A549 (cell line): ENCODE data around the gene CLIC5. TPM values are rescaled to one million over a fixed set of nuclear protein-coding genes. Genes with fewer than 3 reads are reported as not detected.
A peak's percentile ranks its signal among the peaks of the same experiment; 100 is the strongest.

Experiments
- ATAC-seq, 2 experiments: fragments of 200-7000 bp in 1 of 2; fragments of >200 bp in 1 of 2; cut with Nextera tagmentation in 1 of 2; cut with Tn5 transposase in 1 of 2; 3 replicates each; pipeline versions ENCODE4 v1.8.0 to v1.9.1; 2018 to 2020; ENCODE audit warnings: mild to moderate bottlenecking in 1 of 2, moderate library complexity in 1 of 2
- CTCF ChIA-PET: fragments of 300-600 bp; sonication (Branson Sonifier 250); formaldehyde crosslinking; extraction: SDS; loops from one replicate; lab custom pipeline; 2021; ENCODE audit warnings: antibody characterized with exemption, inconsistent platforms; lab: Yijun Ruan, JAX
- POLR2A ChIA-PET: fragments of 350-600 bp; formaldehyde crosslinking; extraction: SDS; loops from one replicate; lab custom pipeline; 2021; ENCODE audit warnings: antibody characterized with exemption, inconsistent platforms; lab: Yijun Ruan, JAX
- DNase-seq, 2 experiments: peaks; one replicate each; pipeline versions ENCODE4 v3.0.0 to v3.0.0-alpha.2; 2011 to 2016; ENCODE audit warnings: low read depth in 1 of 2, low spot score in 1 of 2
- FAIRE-seq: peaks from 2 replicates; lab custom pipeline; 2011; peaks lifted over from hg19 to GRCh38; lab: Jason Lieb, UNC
- H3K27ac ChIP-seq, 2 experiments: fragments of >200 bp; sonication (Bioruptor Twin); formaldehyde crosslinking; 3 replicates each; pipeline ENCODE4 v1.5.1; 2016 to 2017
- H3K4me1 ChIP-seq: fragments of >200 bp; sonication (Bioruptor Twin); formaldehyde crosslinking; 3 replicates; pipeline ENCODE4 v1.6.1; 2016
- H3K4me2 ChIP-seq: fragments of >200 bp; sonication (Bioruptor Twin); formaldehyde crosslinking; 3 replicates; pipeline ENCODE4 v1.6.1; 2016
- H3K4me3 ChIP-seq: fragments of >200 bp; sonication (Bioruptor Twin); formaldehyde crosslinking; 3 replicates; pipeline ENCODE4 v1.5.1; 2016
- H3K9me3 ChIP-seq: fragments of >200 bp; sonication (Bioruptor Twin); formaldehyde crosslinking; 3 replicates; pipeline ENCODE4 v1.6.1; 2016
- CBX8 ChIP-seq: fragments of 200-600 bp; sonication (generic); IDR thresholded peaks from 2 replicates; pipeline ENCODE4 v1.6.1; 2016
- CHD2 ChIP-seq: fragments of 150-350 bp; IDR thresholded peaks from 2 replicates; pipeline ENCODE4 v1.6.1; 2014; ENCODE audit warnings: low read length; ENCODE audit not compliant: partially characterized antibody
- FOSL2 ChIP-seq, 2 experiments: fragments of 450-650 bp in 1 of 2; fragments of >200 bp in 1 of 2; sonication (Bioruptor Twin) in 1 of 2; formaldehyde crosslinking; IDR thresholded peaks; 2 replicates each; pipeline versions ENCODE4 v1.5.0 to v1.6.1; 2016 to 2020; ENCODE audit warnings: mild to moderate bottlenecking in 1 of 2, moderate library complexity in 1 of 2
- FOXS1 ChIP-seq: fragments of 250-450 bp; sonication (Bioruptor Pico); IDR thresholded peaks from 2 replicates; pipeline ENCODE4 v1.5.0; 2020; ENCODE audit warnings: mild to moderate bottlenecking, moderate library complexity
- MAFK ChIP-seq: fragments of 450-650 bp; IDR thresholded peaks from 2 replicates; pipeline ENCODE4 v1.6.1; 2014; ENCODE audit not compliant: partially characterized antibody
- MAZ ChIP-seq: fragments of 150-350 bp; IDR thresholded peaks from 2 replicates; pipeline ENCODE4 v1.6.1; 2014; ENCODE audit warnings: antibody characterized with exemption, low read depth, low read length, borderline replicate concordance
- NFE2L2 ChIP-seq: fragments of 150-350 bp; conservative IDR thresholded peaks from 2 replicates; pipeline ENCODE4 v1.6.1; 2014; ENCODE audit warnings: low read length
- POLR2AphosphoS2 ChIP-seq: conservative IDR thresholded peaks from 2 replicates; pipeline ENCODE4 v1.6.1; 2012; ENCODE audit warnings: low read length, improper control_type of control experiment, inconsistent platforms
- SMC3 ChIP-seq: fragments of >200 bp; sonication (Bioruptor Twin); formaldehyde crosslinking; IDR thresholded peaks from 3 replicates; pipeline ENCODE4 v1.6.1; 2018; ENCODE audit warnings: inconsistent platforms
- TFCP2L1 ChIP-seq: fragments of 250-450 bp; sonication (Bioruptor Pico); IDR thresholded peaks from 2 replicates; pipeline ENCODE4 v1.5.0; 2021; ENCODE audit warnings: mild to moderate bottlenecking
- ZFP36 ChIP-seq: fragments of 450-650 bp; IDR thresholded peaks from 2 replicates; pipeline ENCODE4 v1.6.1; 2014; ENCODE audit warnings: borderline replicate concordance; ENCODE audit not compliant: partially characterized antibody
- ZSCAN20 ChIP-seq: fragments of 250-450 bp; sonication (Bioruptor Pico); IDR thresholded peaks from 2 replicates; pipeline ENCODE4 v1.8.0; 2022; ENCODE audit warnings: mild to moderate bottlenecking, moderate library complexity
- WGBS: methylation state at CpG from one replicate; pipeline ENCODE4 v1.1.6; 2017; ENCODE audit errors: missing lambda C conversion rate; 5-methylcytosine and 5-hydroxymethylcytosine counted together
- polyA plus RNA-seq, 4 experiments: library from polyadenylated mRNA; depleted of rRNA in 3 of 4; stranded (reverse); fragments of >200 nt; fragmentation: RNase III in 1 of 4; extraction: RNeasy Plus Mini Kit Qiagen cat#74134 plus additional on column Dnase treatment in 1 of 4; gene quantifications; 2 replicates in 3 of 4; 3 replicates in 1 of 4; pipeline ENCODE4 v1.2.3, GENCODE V29; 2011 to 2017
- TF ChIP-seq, protein P1 (sequence below): fragments of 450-650 bp; IDR thresholded peaks from 2 replicates; pipeline ENCODE4 v1.6.1; 2014; ENCODE audit warnings: antibody characterized with exemption
- TF ChIP-seq, protein P2 (sequence below): fragments of 250-450 bp; sonication (Bioruptor Pico); IDR thresholded peaks from 2 replicates; pipeline ENCODE4 v1.5.0; 2021; ENCODE audit warnings: mild to moderate bottlenecking, moderate library complexity, borderline replicate concordance
- TF ChIP-seq, protein P3 (sequence below): fragments of >200 bp; sonication (Bioruptor Twin); formaldehyde crosslinking; IDR thresholded peaks from 2 replicates; pipeline ENCODE4 v1.6.1; 2016
- TF ChIP-seq, protein P4 (sequence below): fragments of >200 bp; sonication (Bioruptor Twin); formaldehyde crosslinking; IDR thresholded peaks from 3 replicates; pipeline ENCODE4 v1.5.1; 2016
- TF ChIP-seq, protein P5 (sequence below): fragments of >200 bp; sonication (Bioruptor Twin); formaldehyde crosslinking; IDR thresholded peaks from 3 replicates; pipeline ENCODE4 v1.6.1; 2016
- TF ChIP-seq, protein P6 (sequence below): IDR thresholded peaks from 2 replicates; pipeline ENCODE4 v1.6.1; 2012
- TF ChIP-seq, protein P7 (sequence below): IDR thresholded peaks from 2 replicates; pipeline ENCODE4 v1.6.1; 2012

The CLIC5 gene
- polyA plus RNA-seq, 2 of the 4 experiments (the other 2 are of a cell fraction) = not detected

DNA sequence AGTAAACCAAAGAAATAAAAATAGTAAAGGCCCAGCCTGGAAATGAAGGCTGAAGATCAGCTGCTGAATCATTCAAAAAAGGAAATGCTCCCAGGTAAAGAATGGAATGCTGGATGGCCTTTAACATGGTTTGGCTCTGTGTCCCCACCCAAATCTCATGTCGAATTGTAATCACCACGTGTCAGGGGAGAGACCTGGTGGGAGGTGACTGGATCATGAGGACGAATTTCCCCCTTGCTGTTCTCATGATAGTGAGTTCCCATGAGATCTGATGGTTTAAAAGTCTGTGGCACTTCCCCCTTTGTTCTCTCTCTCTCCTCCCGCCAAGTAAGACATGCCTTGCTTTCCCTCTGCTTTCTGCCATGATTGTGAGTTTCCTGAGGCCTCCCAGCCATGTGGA, 9.9 kb upstream of the CLIC5 start:
- CTCF ChIA-PET = interaction anchor here (1.5 kb wide), 1 partner anchor 65 kb away, joined by 5 read pairs; no protein-coding TSS in a partner anchor
- Histone ChIP-seq H3K4me3 (no peak overlapping the region), H3K9me3 (no peaks in the 10 kb centered on the region), H3K4me1 (no peaks in the 10 kb centered on the region), H3K27ac (no peak overlapping the region), H3K4me2 (no peak overlapping the region)
- FAIRE-seq (no peak), ATAC-seq (no peak), DNase-seq (no peak)
- no peak for TF ChIP-seq FOSL2 (IDR thresholded peaks at IDR 0.05)
- TF ChIP-seq FOSL2 (CRISPR knock-in tag; IDR thresholded peaks at IDR 0.05) = no peak
- TF ChIP-seq MAFK = no peak
- 16% methylated on average over 4 of the region's 4 CpGs for WGBS
- POLR2A ChIA-PET = no interaction called here

DNA sequence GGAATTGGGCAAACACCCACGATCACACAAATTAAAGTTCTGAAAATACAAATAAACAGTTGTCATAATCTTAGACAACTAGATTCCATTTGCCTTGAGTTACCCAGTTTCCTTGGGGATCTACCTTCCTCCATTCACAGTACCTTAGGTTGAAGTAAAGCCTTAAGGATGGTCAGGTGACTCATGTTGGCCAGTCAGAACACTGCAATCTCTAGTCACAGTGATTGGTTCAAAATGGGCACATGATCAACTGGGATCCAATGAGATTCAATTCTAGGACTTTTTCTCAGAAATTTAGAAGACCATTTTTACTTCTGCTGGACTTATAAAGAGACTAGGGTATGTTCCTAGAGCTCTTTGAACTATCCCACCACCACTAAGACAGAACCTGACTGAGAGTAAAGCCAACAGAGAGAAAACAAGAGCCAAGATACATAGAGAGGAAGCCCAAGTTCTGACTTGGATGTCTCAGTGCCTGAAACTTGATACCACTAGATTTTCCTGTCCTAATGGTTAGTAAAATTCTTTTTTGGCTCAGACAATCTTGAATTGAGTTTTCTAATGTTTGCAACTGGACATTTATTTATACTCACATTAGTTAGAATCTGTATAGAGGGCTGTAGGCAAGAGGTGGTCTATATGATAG, 8.6 kb upstream of the CLIC5 start:
- no peak for DNase-seq
- Histone ChIP-seq H3K4me3 (no peak overlapping the region), H3K27ac (no peak overlapping the region), H3K9me3 (no peaks in the 10 kb centered on the region), H3K4me2 (no peak overlapping the region), H3K4me1 (no peaks in the 10 kb centered on the region)
- POLR2A ChIA-PET = no interaction called here
- ATAC-seq = no peak
- TF ChIP-seq, protein P1, sequence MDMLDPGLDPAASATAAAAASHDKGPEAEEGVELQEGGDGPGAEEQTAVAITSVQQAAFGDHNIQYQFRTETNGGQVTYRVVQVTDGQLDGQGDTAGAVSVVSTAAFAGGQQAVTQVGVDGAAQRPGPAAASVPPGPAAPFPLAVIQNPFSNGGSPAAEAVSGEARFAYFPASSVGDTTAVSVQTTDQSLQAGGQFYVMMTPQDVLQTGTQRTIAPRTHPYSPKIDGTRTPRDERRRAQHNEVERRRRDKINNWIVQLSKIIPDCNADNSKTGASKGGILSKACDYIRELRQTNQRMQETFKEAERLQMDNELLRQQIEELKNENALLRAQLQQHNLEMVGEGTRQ = peak; percentile 67
- no peak for TF ChIP-seq NFE2L2
- no peak for FAIRE-seq
- CTCF ChIA-PET = interaction anchor here (1.5 kb wide), 1 partner anchor 66 kb away, joined by 5 read pairs; no protein-coding TSS in a partner anchor
- 0% methylated on average over 1 of the region's 1 CpG for WGBS

DNA sequence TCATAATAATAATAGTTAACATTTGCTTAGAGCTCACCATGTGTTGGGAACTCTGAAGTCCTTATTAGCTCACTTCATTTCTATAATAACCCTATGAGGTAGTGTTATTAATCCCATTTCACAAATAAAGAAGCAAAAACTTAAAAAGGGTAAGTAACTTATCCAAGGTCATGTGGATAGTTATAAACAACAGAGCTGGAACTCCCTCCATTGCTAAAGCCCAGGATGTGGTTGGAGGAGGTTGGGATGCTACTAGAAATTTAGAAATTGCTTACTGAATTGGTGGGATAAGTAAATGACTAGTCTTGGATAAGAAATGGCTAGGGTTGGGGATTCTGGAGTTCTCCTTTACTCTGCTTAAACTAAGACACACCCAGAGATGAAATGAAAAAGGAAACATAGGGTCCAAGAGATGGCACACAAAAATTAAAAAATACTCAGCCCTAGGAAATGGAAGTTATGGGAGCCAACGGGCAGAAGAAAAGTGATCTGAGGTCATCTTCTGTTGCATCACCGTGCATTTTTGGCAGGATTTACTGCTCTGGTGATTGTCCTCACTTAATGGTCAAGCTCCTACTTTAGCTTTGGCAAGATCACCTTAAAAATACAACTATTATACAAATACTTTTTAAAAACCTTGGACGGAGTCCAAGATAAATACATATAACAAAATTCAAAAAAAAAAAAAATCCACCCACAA, 7.7 kb upstream of the CLIC5 start:
- Histone ChIP-seq H3K4me1 (no peaks in the 10 kb centered on the region), H3K4me3 (no peak overlapping the region), H3K9me3 (no peaks in the 10 kb centered on the region), H3K27ac (no peak overlapping the region), H3K4me2 (no peak overlapping the region)
- ATAC-seq (no peak), FAIRE-seq (no peak), DNase-seq (no peak)
- no peak for TF ChIP-seq CBX8
- TF ChIP-seq CHD2 = no peak
- no peak for TF ChIP-seq MAFK
- TF ChIP-seq, protein P2, sequence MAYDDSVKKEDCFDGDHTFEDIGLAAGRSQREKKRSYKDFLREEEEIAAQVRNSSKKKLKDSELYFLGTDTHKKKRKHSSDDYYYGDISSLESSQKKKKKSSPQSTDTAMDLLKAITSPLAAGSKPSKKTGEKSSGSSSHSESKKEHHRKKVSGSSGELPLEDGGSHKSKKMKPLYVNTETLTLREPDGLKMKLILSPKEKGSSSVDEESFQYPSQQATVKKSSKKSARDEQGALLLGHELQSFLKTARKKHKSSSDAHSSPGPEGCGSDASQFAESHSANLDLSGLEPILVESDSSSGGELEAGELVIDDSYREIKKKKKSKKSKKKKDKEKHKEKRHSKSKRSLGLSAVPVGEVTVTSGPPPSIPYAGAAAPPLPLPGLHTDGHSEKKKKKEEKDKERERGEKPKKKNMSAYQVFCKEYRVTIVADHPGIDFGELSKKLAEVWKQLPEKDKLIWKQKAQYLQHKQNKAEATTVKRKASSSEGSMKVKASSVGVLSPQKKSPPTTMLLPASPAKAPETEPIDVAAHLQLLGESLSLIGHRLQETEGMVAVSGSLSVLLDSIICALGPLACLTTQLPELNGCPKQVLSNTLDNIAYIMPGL = no peak
- TF ChIP-seq FOXS1 (CRISPR knock-in tag) = no peak
- 1% methylated on average over 3 of the region's 3 CpGs for WGBS
- CTCF ChIA-PET = no interaction called here
- POLR2A ChIA-PET = no interaction called here

DNA sequence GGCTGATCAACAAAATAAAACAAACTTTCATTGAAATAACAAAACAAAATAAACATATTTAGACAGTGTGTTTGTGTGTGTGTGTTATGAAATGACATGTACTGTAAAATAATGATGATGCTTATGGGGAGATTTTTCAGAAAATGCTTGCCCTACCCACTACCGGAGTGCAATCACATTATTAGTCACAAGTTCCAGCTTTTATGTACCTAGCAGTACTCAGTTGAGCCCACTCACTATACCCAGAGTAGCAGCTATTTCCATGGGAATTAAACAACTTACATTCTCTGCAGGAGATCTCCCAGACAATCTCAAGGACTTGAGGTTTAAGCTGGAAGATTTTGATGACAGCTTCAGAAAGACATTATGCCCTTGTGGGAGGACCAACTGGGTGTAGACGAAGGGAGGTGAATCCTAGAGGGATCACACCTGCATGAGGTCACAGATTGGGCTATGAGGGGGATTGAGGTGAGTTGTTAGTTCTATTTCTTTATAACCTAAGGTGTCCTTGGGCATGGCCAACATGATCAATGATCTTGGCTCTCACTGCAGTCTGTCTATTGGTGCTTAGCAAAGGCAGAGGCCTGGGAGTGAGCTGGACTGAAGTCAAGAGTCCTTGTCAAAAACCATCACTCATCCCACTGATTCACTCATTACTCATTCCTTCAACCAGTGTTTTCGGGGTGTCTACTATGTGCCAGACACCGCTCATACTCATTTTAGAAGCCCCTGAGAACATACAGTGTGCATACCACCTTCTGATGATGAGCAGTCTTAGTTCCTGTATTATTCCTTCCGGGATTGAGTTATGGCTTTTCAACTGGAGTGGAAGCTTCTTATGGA, 6.7 kb upstream of the CLIC5 start:
- H3K27ac ChIP-seq = no peak overlapping the region
- no peaks in the 10 kb centered on the region for H3K9me3 ChIP-seq
- H3K4me2 ChIP-seq = no peak overlapping the region
- ChIA-PET POLR2A (no interaction called here), CTCF (interaction anchor here (0.6 kb wide), 1 partner anchor 193 kb away, joined by 3 read pairs; no protein-coding TSS in a partner anchor)
- no peak for FAIRE-seq
- WGBS = 13% methylated on average over 5 of the region's 5 CpGs
- no peak for ATAC-seq
- no peak overlapping the region for H3K4me3 ChIP-seq
- H3K4me1 ChIP-seq = no peaks in the 10 kb centered on the region
- DNase-seq = no peak
- TF ChIP-seq, protein P3, sequence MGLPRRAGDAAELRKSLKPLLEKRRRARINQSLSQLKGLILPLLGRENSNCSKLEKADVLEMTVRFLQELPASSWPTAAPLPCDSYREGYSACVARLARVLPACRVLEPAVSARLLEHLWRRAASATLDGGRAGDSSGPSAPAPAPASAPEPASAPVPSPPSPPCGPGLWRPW = no peak
- TF ChIP-seq POLR2AphosphoS2 = no peak
- no peak for TF ChIP-seq ZFP36
- no peak for TF ChIP-seq SMC3
- TF ChIP-seq, protein P4, sequence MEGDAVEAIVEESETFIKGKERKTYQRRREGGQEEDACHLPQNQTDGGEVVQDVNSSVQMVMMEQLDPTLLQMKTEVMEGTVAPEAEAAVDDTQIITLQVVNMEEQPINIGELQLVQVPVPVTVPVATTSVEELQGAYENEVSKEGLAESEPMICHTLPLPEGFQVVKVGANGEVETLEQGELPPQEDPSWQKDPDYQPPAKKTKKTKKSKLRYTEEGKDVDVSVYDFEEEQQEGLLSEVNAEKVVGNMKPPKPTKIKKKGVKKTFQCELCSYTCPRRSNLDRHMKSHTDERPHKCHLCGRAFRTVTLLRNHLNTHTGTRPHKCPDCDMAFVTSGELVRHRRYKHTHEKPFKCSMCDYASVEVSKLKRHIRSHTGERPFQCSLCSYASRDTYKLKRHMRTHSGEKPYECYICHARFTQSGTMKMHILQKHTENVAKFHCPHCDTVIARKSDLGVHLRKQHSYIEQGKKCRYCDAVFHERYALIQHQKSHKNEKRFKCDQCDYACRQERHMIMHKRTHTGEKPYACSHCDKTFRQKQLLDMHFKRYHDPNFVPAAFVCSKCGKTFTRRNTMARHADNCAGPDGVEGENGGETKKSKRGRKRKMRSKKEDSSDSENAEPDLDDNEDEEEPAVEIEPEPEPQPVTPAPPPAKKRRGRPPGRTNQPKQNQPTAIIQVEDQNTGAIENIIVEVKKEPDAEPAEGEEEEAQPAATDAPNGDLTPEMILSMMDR = no peak
- no peak for TF ChIP-seq TFCP2L1 (CRISPR knock-in tag)
- no peak for TF ChIP-seq FOXS1 (CRISPR knock-in tag)
- TF ChIP-seq, protein P5, sequence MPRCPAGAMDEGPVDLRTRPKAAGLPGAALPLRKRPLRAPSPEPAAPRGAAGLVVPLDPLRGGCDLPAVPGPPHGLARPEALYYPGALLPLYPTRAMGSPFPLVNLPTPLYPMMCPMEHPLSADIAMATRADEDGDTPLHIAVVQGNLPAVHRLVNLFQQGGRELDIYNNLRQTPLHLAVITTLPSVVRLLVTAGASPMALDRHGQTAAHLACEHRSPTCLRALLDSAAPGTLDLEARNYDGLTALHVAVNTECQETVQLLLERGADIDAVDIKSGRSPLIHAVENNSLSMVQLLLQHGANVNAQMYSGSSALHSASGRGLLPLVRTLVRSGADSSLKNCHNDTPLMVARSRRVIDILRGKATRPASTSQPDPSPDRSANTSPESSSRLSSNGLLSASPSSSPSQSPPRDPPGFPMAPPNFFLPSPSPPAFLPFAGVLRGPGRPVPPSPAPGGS = no peak
- TF ChIP-seq, protein P6, sequence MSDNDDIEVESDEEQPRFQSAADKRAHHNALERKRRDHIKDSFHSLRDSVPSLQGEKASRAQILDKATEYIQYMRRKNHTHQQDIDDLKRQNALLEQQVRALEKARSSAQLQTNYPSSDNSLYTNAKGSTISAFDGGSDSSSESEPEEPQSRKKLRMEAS = no peak
- no peak for TF ChIP-seq MAZ
- TF ChIP-seq ZSCAN20 = no peak
- TF ChIP-seq, protein P7, sequence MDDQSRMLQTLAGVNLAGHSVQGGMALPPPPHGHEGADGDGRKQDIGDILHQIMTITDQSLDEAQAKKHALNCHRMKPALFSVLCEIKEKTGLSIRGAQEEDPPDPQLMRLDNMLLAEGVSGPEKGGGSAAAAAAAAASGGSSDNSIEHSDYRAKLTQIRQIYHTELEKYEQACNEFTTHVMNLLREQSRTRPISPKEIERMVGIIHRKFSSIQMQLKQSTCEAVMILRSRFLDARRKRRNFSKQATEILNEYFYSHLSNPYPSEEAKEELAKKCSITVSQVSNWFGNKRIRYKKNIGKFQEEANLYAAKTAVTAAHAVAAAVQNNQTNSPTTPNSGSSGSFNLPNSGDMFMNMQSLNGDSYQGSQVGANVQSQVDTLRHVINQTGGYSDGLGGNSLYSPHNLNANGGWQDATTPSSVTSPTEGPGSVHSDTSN = no peak
